A549 treated with RU486 at 1 μM for 4 hours (cell line): ENCODE measurements around the gene SRD5A2. TPM values are rescaled to one million over a fixed set of nuclear protein-coding genes. Genes with fewer than 3 reads are reported as not detected.

Source experiments
- total RNA-seq: library from RNA; stranded (reverse); fragments of 200-300 nt; extraction: Qiagen RNA extraction; gene quantifications from 5 replicates; pipeline ENCODE4 v1.2.3, GENCODE V29; 2022; ENCODE audit warnings: low read depth

SRD5A2 gene, protein sequence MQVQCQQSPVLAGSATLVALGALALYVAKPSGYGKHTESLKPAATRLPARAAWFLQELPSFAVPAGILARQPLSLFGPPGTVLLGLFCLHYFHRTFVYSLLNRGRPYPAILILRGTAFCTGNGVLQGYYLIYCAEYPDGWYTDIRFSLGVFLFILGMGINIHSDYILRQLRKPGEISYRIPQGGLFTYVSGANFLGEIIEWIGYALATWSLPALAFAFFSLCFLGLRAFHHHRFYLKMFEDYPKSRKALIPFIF
- 0.02 TPM in 2 of 5 replicates, not detected in the others for total RNA-seq

GRCh38 chr2:31580321-31581117, at the start of gene SRD5A2:
TSS of gene SRD5A2 (minus strand) at chr2:31580938. CDS start at chr2:31580900, 38 bp downstream.

Other genes starting within 250 kb of the SRD5A2 start
- 1.4 to 2.4 TPM (median 1.5 TPM) in 5 replicates for gene XDH, start 166.2 kb downstream of the SRD5A2 start, total RNA-seq